Measurements from ENCODE around the gene USP47.

Gene USP47

DNA sequence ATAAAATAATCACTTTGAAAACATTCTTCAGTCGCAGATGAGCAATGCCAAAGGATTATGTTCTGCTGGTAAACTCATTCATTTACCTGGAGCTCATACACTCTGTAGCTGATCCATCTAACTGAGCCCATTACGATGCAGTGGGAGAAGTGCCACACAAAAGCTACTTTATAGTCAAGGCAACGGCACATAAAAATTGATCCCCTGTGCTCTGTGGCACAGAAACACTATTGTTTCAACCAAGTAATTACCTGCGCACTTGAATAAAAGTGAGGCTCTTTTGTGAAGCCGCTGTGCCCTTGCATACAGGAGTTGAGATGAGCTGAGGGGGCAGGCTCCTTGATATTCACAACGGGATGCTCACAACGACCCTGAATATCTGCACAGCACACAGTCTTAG lies 159.4 kb downstream of the USP47 start:
- DNase-seq (ENCODE audit: low read depth): no peak
- no peak overlapping the region for H3K4me3 ChIP-seq (ENCODE audit: low read depth, low read length)
- TF ChIP-seq, protein P1, sequence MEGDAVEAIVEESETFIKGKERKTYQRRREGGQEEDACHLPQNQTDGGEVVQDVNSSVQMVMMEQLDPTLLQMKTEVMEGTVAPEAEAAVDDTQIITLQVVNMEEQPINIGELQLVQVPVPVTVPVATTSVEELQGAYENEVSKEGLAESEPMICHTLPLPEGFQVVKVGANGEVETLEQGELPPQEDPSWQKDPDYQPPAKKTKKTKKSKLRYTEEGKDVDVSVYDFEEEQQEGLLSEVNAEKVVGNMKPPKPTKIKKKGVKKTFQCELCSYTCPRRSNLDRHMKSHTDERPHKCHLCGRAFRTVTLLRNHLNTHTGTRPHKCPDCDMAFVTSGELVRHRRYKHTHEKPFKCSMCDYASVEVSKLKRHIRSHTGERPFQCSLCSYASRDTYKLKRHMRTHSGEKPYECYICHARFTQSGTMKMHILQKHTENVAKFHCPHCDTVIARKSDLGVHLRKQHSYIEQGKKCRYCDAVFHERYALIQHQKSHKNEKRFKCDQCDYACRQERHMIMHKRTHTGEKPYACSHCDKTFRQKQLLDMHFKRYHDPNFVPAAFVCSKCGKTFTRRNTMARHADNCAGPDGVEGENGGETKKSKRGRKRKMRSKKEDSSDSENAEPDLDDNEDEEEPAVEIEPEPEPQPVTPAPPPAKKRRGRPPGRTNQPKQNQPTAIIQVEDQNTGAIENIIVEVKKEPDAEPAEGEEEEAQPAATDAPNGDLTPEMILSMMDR (IDR thresholded peaks at IDR 0.05; ENCODE audit: insufficient read depth, low read depth, low read length, missing control alignments): no peak

DNA sequence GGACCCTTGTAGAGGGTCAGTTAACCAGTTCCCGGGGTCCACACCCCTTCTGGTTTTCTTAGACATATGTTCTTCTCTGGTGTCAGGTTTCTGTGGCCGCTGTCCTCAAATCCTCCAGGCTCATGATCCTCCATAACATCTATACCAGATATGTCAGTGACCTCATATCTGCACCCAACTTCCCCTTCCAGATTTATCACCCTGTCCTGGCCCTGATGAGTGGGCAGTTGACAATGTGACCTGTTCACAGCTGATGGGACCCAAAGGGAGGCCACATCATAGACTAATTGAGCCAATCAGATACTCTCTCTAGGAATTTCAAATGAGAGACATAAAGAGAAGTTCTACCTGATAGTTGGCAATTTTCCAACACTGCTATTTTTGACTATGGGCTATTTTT lies 161.6 kb downstream of the USP47 start:
- no peak overlapping the region for H3K4me3 ChIP-seq (ENCODE audit: low read depth, low read length)
- DNase-seq (ENCODE audit: low read depth): no peak
- TF ChIP-seq, protein P1 (IDR thresholded peaks at IDR 0.05; ENCODE audit: insufficient read depth, low read depth, low read length, missing control alignments): no peak

DNA sequence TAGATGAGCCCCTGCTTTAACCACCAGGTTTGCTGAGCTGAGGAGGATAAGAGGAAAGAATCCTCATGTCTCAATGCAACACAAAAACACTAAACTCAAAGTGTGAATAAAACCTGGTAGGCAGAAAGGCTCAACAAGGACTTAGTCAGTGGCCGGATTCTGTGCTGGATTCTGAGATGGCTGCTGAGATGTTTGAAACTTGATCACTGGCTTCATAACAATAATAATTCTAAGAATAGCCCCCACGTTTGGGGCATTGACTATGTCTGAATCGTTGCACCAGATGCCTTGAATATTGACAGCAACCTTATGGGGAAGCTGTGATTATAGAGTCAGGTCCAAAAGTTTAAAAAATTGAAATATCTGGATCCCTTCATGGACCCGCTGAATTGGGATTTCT lies 162.0 kb downstream of the USP47 start:
- DNase-seq (ENCODE audit: low read depth): no peak
- TF ChIP-seq, protein P1 (IDR thresholded peaks at IDR 0.05; ENCODE audit: insufficient read depth, low read depth, low read length, missing control alignments): no peak
- no peak overlapping the region for H3K4me3 ChIP-seq (ENCODE audit: low read depth, low read length)

DNA sequence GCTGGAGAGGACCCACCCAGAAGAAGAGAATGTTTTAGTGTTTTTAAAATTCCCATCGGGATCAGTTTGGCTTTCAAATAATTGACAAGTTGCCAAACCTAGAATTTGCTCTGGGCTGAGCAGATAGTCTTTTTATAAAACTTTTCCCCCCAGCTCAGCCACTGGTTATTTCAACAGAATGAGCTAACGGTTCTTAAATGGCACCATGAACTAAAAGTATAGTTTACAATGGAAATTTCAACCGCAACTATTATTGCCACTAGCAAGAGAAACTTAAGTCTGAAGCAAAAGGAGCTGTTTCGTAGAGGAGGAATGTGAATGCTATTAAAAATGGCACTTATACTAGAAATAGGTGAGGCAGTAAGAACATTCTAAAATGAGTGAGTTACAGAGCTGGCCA lies 163.3 kb downstream of the USP47 start:
- no peak for DNase-seq (ENCODE audit: low read depth)
- no peak overlapping the region for H3K4me3 ChIP-seq (ENCODE audit: low read depth, low read length)
- TF ChIP-seq, protein P1 (IDR thresholded peaks at IDR 0.05; ENCODE audit: insufficient read depth, low read depth, low read length, missing control alignments): no peak

DNA sequence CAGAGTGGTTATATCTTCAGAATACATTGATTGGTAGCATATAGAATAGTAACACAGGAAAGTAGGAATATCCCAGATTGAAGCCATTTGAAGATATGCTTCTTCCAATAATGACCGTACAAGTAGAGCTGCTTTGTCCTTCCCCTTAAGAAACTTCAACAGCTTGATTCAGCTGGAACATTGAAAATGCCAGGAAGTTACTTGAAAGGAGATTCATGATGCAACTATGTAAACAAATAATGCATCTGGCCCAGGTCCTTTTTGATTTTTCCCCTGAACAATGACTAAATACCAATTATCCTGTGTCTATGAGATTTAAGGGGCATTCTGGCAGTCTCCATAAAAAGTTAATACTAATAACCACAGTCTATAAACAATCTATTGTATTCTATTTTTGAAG lies 163.7 kb downstream of the USP47 start:
- H3K4me3 ChIP-seq (ENCODE audit: low read depth, low read length): no peak overlapping the region
- TF ChIP-seq, protein P1 (IDR thresholded peaks at IDR 0.05; ENCODE audit: insufficient read depth, low read depth, low read length, missing control alignments): no peak
- no peak for DNase-seq (ENCODE audit: low read depth)

DNA sequence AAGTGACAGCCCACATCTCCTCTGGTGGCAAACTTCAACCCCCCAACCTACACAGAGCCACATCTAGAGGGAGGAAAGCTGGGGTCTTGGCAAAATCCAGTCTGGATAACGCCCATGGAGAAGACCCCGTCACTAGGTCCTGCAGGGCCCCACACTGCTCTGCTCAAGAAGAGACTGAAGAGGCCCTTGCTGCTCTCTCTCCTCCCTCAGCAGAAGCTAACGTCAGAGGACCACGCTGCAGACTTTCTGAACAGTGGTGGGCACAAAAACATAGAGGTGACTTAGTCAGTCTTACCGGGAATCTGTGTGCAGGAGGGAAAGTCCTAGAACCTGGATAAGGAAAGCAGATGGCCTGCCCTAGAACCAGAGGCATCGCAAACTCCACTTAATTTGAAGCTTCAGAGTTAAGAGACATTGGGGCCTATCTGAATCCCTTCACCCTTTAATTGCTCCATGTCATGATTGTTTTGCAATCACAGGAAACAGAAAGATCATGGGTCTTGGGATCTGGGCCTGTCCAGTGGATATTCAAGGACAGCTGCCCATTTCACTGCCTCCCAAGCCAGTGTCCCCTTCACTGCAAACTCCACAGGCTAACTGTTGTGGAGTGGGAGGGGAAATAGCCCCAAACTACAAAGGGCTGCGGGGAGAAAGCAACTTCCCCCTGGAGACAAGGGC lies 164.9 kb downstream of the USP47 start:
- no peak for DNase-seq (ENCODE audit: low read depth)
- H3K4me3 ChIP-seq (ENCODE audit: low read depth, low read length): no peak overlapping the region
- TF ChIP-seq, protein P1 (IDR thresholded peaks at IDR 0.05; ENCODE audit: insufficient read depth, low read depth, low read length, missing control alignments): no peak

DNA sequence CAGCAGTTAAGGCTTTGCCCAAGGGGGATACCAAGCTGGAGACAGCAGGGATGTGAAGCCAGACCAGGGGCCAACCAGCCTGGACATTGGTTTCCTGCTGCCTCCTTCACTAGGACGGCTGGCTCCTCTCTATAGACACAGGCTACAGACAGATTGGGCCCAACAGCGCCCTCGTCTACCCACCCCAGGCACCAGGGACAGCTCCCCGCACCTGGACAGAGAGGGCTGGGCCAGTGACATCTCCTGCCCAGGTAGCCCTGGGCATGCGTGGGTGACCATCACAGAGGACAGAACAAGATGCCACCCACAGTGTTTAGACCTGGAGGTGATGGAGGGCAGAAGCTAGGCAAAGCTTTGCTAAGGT lies 165.4 kb downstream of the USP47 start:
- no peak for DNase-seq (ENCODE audit: low read depth)
- no peak overlapping the region for H3K4me3 ChIP-seq (ENCODE audit: low read depth, low read length)
- TF ChIP-seq, protein P1 (IDR thresholded peaks at IDR 0.05; ENCODE audit: insufficient read depth, low read depth, low read length, missing control alignments): no peak

Data from GM12865 (cell line).